Measurements from ENCODE around the gene CRADD.

The CRADD gene

DNA sequence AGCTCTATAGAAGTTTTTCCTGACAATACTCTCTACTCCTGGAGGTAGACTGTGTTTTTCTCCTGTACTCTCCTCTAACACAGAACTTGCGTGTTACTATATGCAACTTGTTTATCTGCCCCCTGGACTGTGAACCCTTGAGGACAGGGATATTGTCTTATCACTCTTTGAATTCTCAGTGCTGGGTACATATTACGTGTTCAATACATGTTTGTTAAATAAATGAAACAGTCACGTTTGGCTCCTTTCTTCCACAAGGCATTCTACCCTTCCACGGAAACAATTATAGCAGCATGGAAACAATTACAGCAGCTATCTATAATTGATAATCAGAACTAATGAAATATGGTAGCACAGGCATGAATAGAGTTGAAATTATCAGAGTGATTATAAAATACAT, 50.7 kb downstream of the CRADD start:
- Histone ChIP-seq H3K9ac (ENCODE audit: low read length in 5 of 5) (no peak overlapping the region), H3K36me3 (ENCODE audit: control insufficient read depth in 5 of 5, insufficient read depth in 5 of 5, low read length in 5 of 5) (no peaks in the 10 kb centered on the region), H3K27ac (ENCODE audit: low read depth, low read length) (no peak overlapping the region), H3K4me3 (ENCODE audit: low read depth in 1 of 5, low read length in 5 of 5) (no peak overlapping the region), H3K4me1 (ENCODE audit: control insufficient read depth in 5 of 5, insufficient read depth in 5 of 5, low read length in 5 of 5) (peaks cover 0 to 6% (median 0%) of the 10 kb centered on the region in 5 donors), H3K9me3 (ENCODE audit: control insufficient read depth in 5 of 5, low read length in 5 of 5) (peaks cover 0 to under 1% (median 0%) of the 10 kb centered on the region in 5 donors), H3K27me3 (ENCODE audit: control insufficient read depth in 5 of 5, insufficient read depth in 4 of 5, low read length in 5 of 5) (no peaks in the 10 kb centered on the region)

DNA sequence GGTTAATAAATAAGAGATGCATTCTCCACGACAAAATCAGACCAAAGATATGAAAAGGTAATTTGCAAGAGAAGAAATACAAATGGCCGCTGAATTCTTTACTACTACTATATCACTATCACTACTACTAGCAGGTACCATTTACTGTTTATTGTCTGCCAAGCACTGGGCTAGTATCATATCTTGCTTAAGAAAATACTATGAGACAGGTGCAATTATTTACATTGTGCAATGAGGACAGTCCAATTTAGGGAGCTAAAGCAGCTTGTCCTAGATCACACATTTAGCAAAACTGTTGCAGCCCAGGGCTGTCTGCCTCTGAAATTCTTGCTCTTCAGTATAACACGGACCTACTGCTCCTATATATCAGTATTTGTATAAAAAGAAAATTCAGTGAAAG, 52.8 kb downstream of the CRADD start:
- Histone ChIP-seq H3K4me1 (ENCODE audit: control insufficient read depth in 5 of 5, insufficient read depth in 5 of 5, low read length in 5 of 5) (peaks cover 0 to 6% (median 0%) of the 10 kb centered on the region in 5 donors), H3K36me3 (ENCODE audit: control insufficient read depth in 5 of 5, insufficient read depth in 5 of 5, low read length in 5 of 5) (peaks cover 0 to 3% (median 0%) of the 10 kb centered on the region in 5 donors), H3K27me3 (ENCODE audit: control insufficient read depth in 5 of 5, insufficient read depth in 4 of 5, low read length in 5 of 5) (no peaks in the 10 kb centered on the region), H3K9me3 (ENCODE audit: control insufficient read depth in 5 of 5, low read length in 5 of 5) (no peaks in the 10 kb centered on the region), H3K4me3 (ENCODE audit: low read depth in 1 of 5, low read length in 5 of 5) (no peak overlapping the region), H3K27ac (ENCODE audit: low read depth, low read length) (no peak overlapping the region), H3K9ac (ENCODE audit: low read length in 5 of 5) (no peak overlapping the region)

DNA sequence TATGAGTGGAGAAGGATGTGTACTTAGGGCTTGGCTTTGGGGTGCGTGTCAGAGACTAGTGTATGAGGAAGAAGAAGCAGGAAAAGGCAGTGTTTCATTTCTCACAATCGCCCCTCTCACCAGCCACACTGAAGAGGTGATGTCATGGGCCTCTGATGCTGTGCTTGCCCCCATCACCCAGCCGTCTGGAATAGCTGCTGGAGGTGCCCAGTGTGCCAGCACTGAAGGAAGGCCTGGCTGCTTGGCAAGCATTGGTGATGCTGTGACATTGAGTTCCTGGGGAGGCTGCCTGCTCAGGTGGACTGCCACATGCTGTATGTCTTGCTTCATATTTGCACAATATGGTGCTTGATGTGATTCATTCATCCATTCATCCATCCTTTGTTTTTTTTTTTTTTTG, 56.2 kb downstream of the CRADD start:
- H3K27me3 ChIP-seq (ENCODE audit: control insufficient read depth in 5 of 5, insufficient read depth in 4 of 5, low read length in 5 of 5), result no peaks in the 10 kb centered on the region
- no peak overlapping the region for H3K4me3 ChIP-seq (ENCODE audit: low read depth in 1 of 5, low read length in 5 of 5)
- no peak overlapping the region for H3K27ac ChIP-seq (ENCODE audit: low read depth, low read length)
- peaks cover 0 to 3% (median 0%) of the 10 kb centered on the region in 5 donors for H3K36me3 ChIP-seq (ENCODE audit: control insufficient read depth in 5 of 5, insufficient read depth in 5 of 5, low read length in 5 of 5)
- peaks cover 5 to 11% (median 10%) of the 10 kb centered on the region in 5 donors for H3K4me1 ChIP-seq (ENCODE audit: control insufficient read depth in 5 of 5, insufficient read depth in 5 of 5, low read length in 5 of 5)
- H3K9ac ChIP-seq (ENCODE audit: low read length in 5 of 5), result no peak overlapping the region
- H3K9me3 ChIP-seq (ENCODE audit: control insufficient read depth in 5 of 5, low read length in 5 of 5), result no peaks in the 10 kb centered on the region

DNA sequence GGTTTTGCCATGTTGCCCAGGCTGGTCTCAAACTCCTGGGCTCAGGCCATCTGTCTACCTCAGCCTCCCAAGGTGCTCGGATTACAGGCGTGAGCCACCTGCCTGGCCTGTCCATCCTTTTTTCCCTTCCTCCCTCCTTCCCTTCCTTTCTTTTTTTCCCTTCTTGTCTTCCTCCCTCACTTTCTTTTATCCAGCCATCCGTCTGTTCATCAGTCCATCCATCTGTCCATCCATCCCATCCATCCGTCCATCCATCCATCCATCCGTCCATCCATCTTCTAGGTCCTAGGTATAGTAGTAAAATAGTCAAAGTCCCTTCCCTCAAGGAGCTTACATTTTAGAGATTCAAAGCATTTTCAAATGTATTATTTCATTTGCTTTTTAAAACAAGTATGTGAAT, 56.8 kb downstream of the CRADD start:
- Histone ChIP-seq H3K9me3 (ENCODE audit: control insufficient read depth in 5 of 5, low read length in 5 of 5) (no peaks in the 10 kb centered on the region), H3K36me3 (ENCODE audit: control insufficient read depth in 5 of 5, insufficient read depth in 5 of 5, low read length in 5 of 5) (peaks cover 0 to 3% (median 0%) of the 10 kb centered on the region in 5 donors), H3K4me3 (ENCODE audit: low read depth in 1 of 5, low read length in 5 of 5) (no peak overlapping the region), H3K27ac (ENCODE audit: low read depth, low read length) (no peak overlapping the region), H3K4me1 (ENCODE audit: control insufficient read depth in 5 of 5, insufficient read depth in 5 of 5, low read length in 5 of 5) (peaks cover 5 to 17% (median 16%) of the 10 kb centered on the region in 5 donors), H3K9ac (ENCODE audit: low read length in 5 of 5) (no peak overlapping the region), H3K27me3 (ENCODE audit: control insufficient read depth in 5 of 5, insufficient read depth in 4 of 5, low read length in 5 of 5) (no peaks in the 10 kb centered on the region)

DNA sequence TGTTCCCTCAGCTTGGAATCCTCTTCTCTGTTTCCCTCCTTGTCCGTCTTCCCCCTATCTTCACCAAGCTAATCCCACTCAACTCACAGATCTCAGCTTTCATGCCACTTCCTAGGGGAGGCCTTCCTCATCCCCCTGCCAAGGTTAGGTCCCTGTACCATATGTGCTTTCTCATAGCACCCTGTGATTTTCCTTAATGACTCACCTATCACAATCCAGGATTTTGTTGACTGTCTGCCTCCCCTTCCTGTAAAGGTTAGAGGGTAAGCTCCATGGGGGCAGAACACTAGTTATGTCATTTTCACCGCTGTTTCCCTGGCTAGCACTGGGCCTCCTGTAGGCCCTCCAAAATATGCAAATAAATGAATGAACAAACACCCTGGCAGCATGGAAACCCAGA, 57.6 kb downstream of the CRADD start:
- Histone ChIP-seq H3K27me3 (ENCODE audit: control insufficient read depth in 5 of 5, insufficient read depth in 4 of 5, low read length in 5 of 5) (no peaks in the 10 kb centered on the region), H3K36me3 (ENCODE audit: control insufficient read depth in 5 of 5, insufficient read depth in 5 of 5, low read length in 5 of 5) (peaks cover 0 to 3% (median 0%) of the 10 kb centered on the region in 5 donors), H3K27ac (ENCODE audit: low read depth, low read length) (no peak overlapping the region), H3K4me1 (ENCODE audit: control insufficient read depth in 5 of 5, insufficient read depth in 5 of 5, low read length in 5 of 5) (peaks cover 5 to 24% (median 17%) of the 10 kb centered on the region in 5 donors), H3K9me3 (ENCODE audit: control insufficient read depth in 5 of 5, low read length in 5 of 5) (no peaks in the 10 kb centered on the region), H3K9ac (ENCODE audit: low read length in 5 of 5) (no peak overlapping the region), H3K4me3 (ENCODE audit: low read depth in 1 of 5, low read length in 5 of 5) (no peak overlapping the region)

DNA sequence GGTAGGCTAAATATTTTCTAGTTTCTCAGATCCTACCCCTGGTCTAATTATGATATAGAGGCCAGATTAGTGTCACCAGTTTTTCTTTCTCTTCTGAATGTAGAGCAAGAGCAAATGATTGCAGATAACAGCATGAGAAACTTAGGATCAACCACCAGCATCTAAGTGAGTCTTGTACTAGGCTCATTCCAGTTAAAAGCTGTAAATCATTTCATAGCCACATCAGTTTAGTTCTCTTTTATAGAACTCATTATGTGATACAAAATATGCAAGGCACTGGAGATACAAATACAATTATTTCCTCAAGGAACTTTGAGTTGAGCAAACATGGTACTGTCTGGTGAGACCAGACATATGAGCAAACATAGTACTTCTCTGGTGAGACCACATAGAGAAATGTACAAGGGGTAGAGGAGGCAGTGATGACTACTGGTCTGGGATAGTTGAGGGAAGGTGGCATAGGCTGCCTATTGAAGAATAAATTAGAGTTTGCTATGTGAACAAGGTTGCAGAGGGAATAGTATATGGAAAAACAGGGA, 59.5 kb downstream of the CRADD start:
- H3K4me3 ChIP-seq (ENCODE audit: low read depth in 1 of 5, low read length in 5 of 5), result no peak overlapping the region
- H3K27ac ChIP-seq (ENCODE audit: low read depth, low read length), result no peak overlapping the region
- no peak overlapping the region for H3K9ac ChIP-seq (ENCODE audit: low read length in 5 of 5)
- peaks cover 0 to 3% (median 0%) of the 10 kb centered on the region in 5 donors for H3K36me3 ChIP-seq (ENCODE audit: control insufficient read depth in 5 of 5, insufficient read depth in 5 of 5, low read length in 5 of 5)
- H3K4me1 ChIP-seq (ENCODE audit: control insufficient read depth in 5 of 5, insufficient read depth in 5 of 5, low read length in 5 of 5), result peaks cover 5 to 39% (median 28%) of the 10 kb centered on the region in 5 donors
- no peaks in the 10 kb centered on the region for H3K27me3 ChIP-seq (ENCODE audit: control insufficient read depth in 5 of 5, insufficient read depth in 4 of 5, low read length in 5 of 5)
- H3K9me3 ChIP-seq (ENCODE audit: control insufficient read depth in 5 of 5, low read length in 5 of 5), result no peaks in the 10 kb centered on the region

DNA sequence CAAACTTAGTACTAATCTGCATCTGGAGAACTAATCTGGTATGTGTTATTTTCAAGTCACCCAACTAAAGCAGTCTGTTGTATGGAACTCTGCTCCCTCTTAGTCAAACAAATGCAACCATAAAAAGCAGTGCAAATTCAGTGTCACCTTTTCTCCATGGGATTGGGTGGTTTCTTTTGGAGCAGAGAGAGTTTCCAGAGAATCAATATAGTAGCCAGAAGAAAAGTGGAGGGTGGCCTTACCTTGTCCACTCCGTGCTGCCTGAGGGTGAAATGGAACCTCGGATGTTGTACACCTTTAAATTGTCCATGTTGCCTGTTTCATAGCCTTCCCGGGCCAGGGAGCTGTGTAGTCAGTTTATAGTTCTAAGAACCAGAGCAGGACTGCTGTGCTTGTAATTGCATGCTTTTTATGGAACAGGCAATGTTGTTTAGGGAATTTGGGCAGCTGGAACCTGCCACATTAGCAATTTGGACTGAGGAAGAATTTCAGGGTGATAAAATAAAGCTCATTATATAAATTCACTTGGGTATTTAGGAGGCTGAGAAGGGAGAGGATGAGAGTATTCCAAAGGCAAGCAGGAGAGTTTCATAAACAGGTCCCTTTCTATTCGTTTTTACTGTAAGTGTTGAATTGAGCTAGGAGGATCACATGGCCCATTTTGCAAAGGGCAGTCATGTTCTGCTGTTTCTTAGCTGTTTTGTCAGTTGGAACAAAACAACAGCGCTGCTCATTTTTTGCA, 60.5 kb downstream of the CRADD start:
- Histone ChIP-seq H3K9me3 (ENCODE audit: control insufficient read depth in 5 of 5, low read length in 5 of 5) (no peaks in the 10 kb centered on the region), H3K4me3 (ENCODE audit: low read depth in 1 of 5, low read length in 5 of 5) (peak overlapping the region in 2 of 5 donors; percentile 25 to 49), H3K9ac (ENCODE audit: low read length in 5 of 5) (peak overlapping the region in 2 of 5 donors; percentile 12 to 27), H3K27ac (ENCODE audit: low read depth, low read length) (peak overlapping the region; percentile 80), H3K36me3 (ENCODE audit: control insufficient read depth in 5 of 5, insufficient read depth in 5 of 5, low read length in 5 of 5) (peaks cover 0 to 3% (median 0%) of the 10 kb centered on the region in 5 donors), H3K4me1 (ENCODE audit: control insufficient read depth in 5 of 5, insufficient read depth in 5 of 5, low read length in 5 of 5) (peaks cover 5 to 41% (median 32%) of the 10 kb centered on the region in 5 donors), H3K27me3 (ENCODE audit: control insufficient read depth in 5 of 5, insufficient read depth in 4 of 5, low read length in 5 of 5) (no peaks in the 10 kb centered on the region)

DNA sequence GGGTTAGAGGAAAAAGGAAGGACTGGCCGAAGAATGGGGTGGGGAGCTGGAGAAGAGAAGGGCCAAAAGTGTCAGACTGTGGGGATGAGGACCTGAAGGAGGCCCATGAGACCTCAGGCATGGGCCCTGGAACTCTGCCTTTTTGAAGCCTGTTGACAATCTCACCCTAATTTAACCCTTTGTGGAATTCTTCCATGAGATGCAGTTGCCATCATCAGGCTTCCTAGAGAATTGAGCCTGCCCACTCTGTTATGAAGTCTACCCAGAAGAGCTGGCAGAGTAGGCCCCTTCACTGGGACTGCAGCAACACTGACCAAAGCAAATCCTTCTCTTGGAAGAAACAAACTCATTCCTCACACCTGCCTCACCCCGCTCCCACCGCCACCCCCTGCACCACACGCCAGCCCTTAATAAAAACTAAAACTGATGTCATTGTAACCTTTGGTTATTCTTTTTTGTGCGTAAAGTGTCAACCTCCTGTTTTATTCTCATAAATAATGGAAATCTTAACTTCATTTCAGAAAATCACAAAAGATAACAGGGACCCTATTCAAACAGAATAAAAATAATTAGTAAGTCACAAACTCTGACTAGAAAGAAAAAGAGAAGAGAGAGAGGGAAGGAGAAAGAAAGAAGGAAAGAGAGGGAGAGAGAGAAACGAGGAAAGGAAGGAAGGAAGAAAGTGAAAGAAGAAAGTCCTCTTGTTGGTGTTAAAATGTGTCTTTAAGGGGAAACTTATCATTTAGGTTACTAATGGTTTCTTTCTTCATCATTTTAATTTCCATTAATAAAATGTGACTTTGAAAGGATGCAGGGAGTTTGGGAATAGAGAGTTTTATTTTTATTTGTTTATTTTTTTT, 61.3 kb downstream of the CRADD start:
- Histone ChIP-seq H3K36me3 (ENCODE audit: control insufficient read depth in 5 of 5, insufficient read depth in 5 of 5, low read length in 5 of 5) (peaks cover 0 to 3% (median 0%) of the 10 kb centered on the region in 5 donors), H3K4me3 (ENCODE audit: low read depth in 1 of 5, low read length in 5 of 5) (peak overlapping the region; percentile 19 to 49 (median 22)), H3K4me1 (ENCODE audit: control insufficient read depth in 5 of 5, insufficient read depth in 5 of 5, low read length in 5 of 5) (peaks cover 5 to 47% (median 39%) of the 10 kb centered on the region in 5 donors), H3K27me3 (ENCODE audit: control insufficient read depth in 5 of 5, insufficient read depth in 4 of 5, low read length in 5 of 5) (no peaks in the 10 kb centered on the region), H3K27ac (ENCODE audit: low read depth, low read length) (peak overlapping the region; percentile 80), H3K9me3 (ENCODE audit: control insufficient read depth in 5 of 5, low read length in 5 of 5) (no peaks in the 10 kb centered on the region), H3K9ac (ENCODE audit: low read length in 5 of 5) (peak overlapping the region; percentile 7 to 68 (median 47))

DNA sequence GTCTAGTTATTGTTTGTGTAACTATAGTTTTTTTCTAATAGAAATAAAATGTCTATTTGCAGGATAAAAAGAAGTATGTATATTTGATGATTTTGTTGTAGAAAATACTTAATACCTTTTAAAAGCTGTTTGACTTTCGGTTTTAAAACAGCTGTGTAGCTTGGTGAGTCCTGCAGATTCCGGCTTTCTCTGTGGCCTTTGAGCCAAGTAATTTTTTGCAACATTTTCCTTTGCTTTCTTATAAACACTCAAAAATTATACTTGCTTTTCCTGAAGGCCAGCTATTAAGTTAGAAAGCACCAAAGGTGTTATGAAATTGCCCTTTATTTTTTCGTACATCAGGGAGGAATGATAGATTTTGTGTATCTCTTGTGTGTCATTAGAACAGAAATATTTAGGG, 63.6 kb downstream of the CRADD start:
- peak overlapping the region in 4 of 5 donors; percentile 10 to 82 (median 78) for H3K9ac ChIP-seq (ENCODE audit: low read length in 5 of 5)
- no peaks in the 10 kb centered on the region for H3K27me3 ChIP-seq (ENCODE audit: control insufficient read depth in 5 of 5, insufficient read depth in 4 of 5, low read length in 5 of 5)
- no peaks in the 10 kb centered on the region for H3K9me3 ChIP-seq (ENCODE audit: control insufficient read depth in 5 of 5, low read length in 5 of 5)
- H3K4me1 ChIP-seq (ENCODE audit: control insufficient read depth in 5 of 5, insufficient read depth in 5 of 5, low read length in 5 of 5), result peaks cover 5 to 54% (median 41%) of the 10 kb centered on the region in 5 donors
- peak overlapping the region; percentile 89 for H3K27ac ChIP-seq (ENCODE audit: low read depth, low read length)
- no peaks in the 10 kb centered on the region for H3K36me3 ChIP-seq (ENCODE audit: control insufficient read depth in 5 of 5, insufficient read depth in 5 of 5, low read length in 5 of 5)
- H3K4me3 ChIP-seq (ENCODE audit: low read depth in 1 of 5, low read length in 5 of 5), result peak overlapping the region; percentile 52 to 97 (median 79)
